Measurements from ENCODE around the gene VSX2. TPM values are rescaled to one million over a fixed set of nuclear protein-coding genes. Genes with fewer than 3 reads are reported as not detected.

Gene VSX2
- total RNA-seq, 3 donors from 2014 or later (not counting 1 experiment from before 2014, with no cell fraction given) = not detected

DNA sequence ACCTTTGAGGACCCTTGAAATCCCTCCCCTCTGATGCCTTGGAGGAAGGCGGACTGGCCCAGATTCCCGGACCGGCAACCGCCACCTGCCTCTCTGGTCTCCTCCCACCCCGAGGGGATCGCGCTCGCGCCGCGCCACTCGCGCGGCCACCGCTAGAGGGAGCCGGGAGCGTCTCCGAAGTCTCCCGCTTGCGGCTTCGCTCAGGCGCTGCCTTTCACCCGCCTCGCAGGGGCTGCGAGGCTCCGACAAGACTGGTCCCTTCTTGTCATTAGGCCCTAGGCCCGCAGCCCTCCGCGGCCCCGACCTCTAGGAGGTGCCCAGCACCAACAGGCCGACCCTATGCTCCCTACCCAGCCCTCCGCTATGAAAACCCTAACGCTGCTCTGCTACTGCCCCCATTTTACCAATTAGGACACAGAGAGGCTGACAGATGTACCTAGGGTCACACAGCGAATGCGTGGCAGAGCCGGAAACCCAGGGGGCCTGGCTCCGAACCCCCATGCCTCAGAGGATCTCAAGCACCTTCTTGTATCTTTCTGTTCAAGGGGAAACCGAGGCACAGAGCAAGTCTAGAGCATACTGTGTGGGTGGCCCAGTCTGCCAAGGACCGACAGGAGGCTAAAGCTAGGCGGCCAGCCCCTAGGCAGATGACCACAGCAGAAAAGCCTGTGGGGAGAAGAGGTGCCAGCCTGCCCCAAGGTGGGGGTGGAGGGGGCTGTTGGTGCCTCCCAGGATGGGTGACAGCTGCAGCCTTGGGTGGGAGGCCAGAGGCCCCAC is 21.4 kb upstream of the VSX2 start:
- 14% methylated on average over 40 of the region's 40 CpGs for WGBS (ENCODE audit: insufficient coverage)
- peak; percentile 81 for TF ChIP-seq CTCF (IDR thresholded peaks at IDR 0.05)

DNA sequence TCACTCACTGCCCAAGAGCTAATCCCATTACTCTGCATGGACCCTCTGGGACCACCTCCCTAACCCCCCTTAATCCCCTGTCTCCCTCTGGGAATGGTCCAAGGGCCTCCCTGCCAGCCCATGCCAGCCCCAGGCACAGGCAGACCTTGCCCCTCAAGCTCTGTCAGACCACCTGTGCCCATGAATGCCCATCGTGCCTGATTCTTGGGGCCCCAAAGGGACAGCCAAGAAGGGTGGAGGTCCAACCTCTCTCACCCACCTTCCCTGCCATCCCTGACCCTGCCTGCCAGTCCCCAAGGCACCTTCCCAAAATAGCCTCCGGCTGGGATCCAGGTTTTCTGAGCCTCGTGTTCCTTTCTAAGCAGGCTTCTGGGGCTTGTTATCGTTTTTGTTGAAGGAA is 20.8 kb upstream of the VSX2 start:
- 79% methylated on average over 4 of the region's 4 CpGs for WGBS (ENCODE audit: insufficient coverage)
- Histone ChIP-seq H3K4me3 (ENCODE audit: low read length) (no peak overlapping the region), H3K36me3 (ENCODE audit: control insufficient read depth, insufficient read depth, low read length) (no peaks in the 10 kb centered on the region), H3K9me3 (ENCODE audit: control insufficient read depth, insufficient read depth, low read length) (no peaks in the 10 kb centered on the region), H3K27ac (ENCODE audit: low read length) (no peak overlapping the region), H3K27me3 (ENCODE audit: control insufficient read depth, insufficient read depth, low read length) (peaks cover 7% of the 10 kb centered on the region), H3K4me1 (ENCODE audit: control insufficient read depth, insufficient read depth, low read length) (peaks cover 8% of the 10 kb centered on the region)
- TF ChIP-seq CTCF (IDR thresholded peaks at IDR 0.05) = no peak
- H3K9me3 Mint-ChIP-seq = no peaks in the 10 kb centered on the region
- H3K4me3 Mint-ChIP-seq = no peak overlapping the region
- intact Hi-C loops (cut with micrococcal nuclease) = loop anchor here (5.0 kb wide), 1 partner anchor 34 kb away; no protein-coding TSS in a partner anchor
- H3K27ac Mint-ChIP-seq = no peak overlapping the region
- peaks cover 15 to 16% of the 10 kb centered on the region in 2 donors for H3K27me3 Mint-ChIP-seq (ENCODE audit: low read depth in 2 of 2)
- ATAC-seq = no peak
- no peaks in the 10 kb centered on the region for H3K36me3 Mint-ChIP-seq
- DNase-seq = no peak
- H3K4me1 Mint-ChIP-seq = peaks cover 0 to 4% of the 10 kb centered on the region in 2 donors

More for the DNA sequence above, 21.4 kb upstream of the VSX2 start:
- intact Hi-C loops (cut with micrococcal nuclease) = loop anchor here (5.0 kb wide), 1 partner anchor 34 kb away; no protein-coding TSS in a partner anchor
- Histone ChIP-seq H3K27me3 (ENCODE audit: control insufficient read depth, insufficient read depth, low read length) (peaks cover 7% of the 10 kb centered on the region), H3K36me3 (ENCODE audit: control insufficient read depth, insufficient read depth, low read length) (no peaks in the 10 kb centered on the region), H3K9me3 (ENCODE audit: control insufficient read depth, insufficient read depth, low read length) (no peaks in the 10 kb centered on the region), H3K27ac (ENCODE audit: low read length) (no peak overlapping the region), H3K4me3 (ENCODE audit: low read length) (no peak overlapping the region), H3K4me1 (ENCODE audit: control insufficient read depth, insufficient read depth, low read length) (peaks cover 8% of the 10 kb centered on the region)
- Mint-ChIP-seq H3K4me3 (no peak overlapping the region), H3K36me3 (no peaks in the 10 kb centered on the region), H3K27me3 (ENCODE audit: low read depth in 2 of 2) (peaks cover 15 to 16% of the 10 kb centered on the region in 2 donors), H3K4me1 (peaks cover 0 to 4% of the 10 kb centered on the region in 2 donors), H3K9me3 (no peaks in the 10 kb centered on the region), H3K27ac (no peak overlapping the region)
- DNase-seq (peak; percentile 66 to 81), ATAC-seq (peak; percentile 83 to 98 (median 97))

DNA sequence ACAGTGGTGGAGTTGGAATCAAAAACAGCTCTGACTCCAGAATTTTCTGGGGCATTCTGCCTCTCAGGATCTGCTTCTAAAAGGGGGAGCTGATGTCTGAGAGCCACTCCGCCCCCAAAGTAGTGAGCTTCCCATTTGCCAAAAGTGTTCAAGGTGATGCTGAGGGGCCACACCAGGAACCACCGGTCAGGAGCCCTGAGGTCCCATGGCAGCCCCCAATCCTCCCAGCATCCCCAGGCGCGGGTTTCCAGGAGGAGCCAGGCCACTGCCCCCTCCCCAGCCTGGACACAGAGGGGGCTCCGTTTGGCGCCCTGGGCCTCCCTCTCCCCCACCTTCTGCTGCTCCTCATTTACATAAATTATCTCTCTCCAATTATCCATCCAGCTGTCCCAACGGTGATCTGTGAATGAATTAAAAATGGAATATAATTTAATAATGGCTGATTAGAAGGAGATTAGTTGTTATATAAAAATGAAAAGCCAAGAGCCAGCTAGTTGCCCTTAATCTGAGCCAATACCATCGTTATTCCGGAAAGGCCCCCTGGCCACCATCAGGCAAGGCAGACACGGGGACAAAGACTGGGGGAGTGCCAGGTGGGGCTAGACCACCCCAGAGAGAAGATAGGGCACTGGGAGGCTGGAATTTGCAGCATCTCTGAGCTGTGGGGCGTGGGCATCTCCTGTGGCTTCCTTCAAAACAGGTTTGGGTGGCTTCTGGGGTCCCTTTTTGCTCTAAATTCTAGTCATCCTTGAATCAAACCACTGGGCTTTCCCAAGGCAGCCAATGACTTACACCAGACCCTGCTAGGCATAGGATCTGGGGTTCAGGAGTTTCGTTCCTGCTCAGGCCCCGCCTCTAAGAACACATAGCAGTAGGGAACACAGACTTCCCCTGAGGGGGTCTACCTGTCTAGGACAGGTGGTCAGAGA is 19.7 kb upstream of the VSX2 start:
- intact Hi-C loops (cut with micrococcal nuclease) = loop anchor here (5.0 kb wide), 1 partner anchor 33 kb away; no protein-coding TSS in a partner anchor
- Mint-ChIP-seq H3K27me3 (ENCODE audit: low read depth in 2 of 2) (peaks cover 13 to 15% of the 10 kb centered on the region in 2 donors), H3K4me1 (peaks cover 0 to 4% of the 10 kb centered on the region in 2 donors), H3K4me3 (no peak overlapping the region), H3K36me3 (no peaks in the 10 kb centered on the region), H3K27ac (no peak overlapping the region), H3K9me3 (no peaks in the 10 kb centered on the region)
- Histone ChIP-seq H3K27me3 (ENCODE audit: control insufficient read depth, insufficient read depth, low read length) (peaks cover 7% of the 10 kb centered on the region), H3K4me1 (ENCODE audit: control insufficient read depth, insufficient read depth, low read length) (peaks cover 8% of the 10 kb centered on the region), H3K27ac (ENCODE audit: low read length) (no peak overlapping the region), H3K4me3 (ENCODE audit: low read length) (no peak overlapping the region), H3K9me3 (ENCODE audit: control insufficient read depth, insufficient read depth, low read length) (no peaks in the 10 kb centered on the region), H3K36me3 (ENCODE audit: control insufficient read depth, insufficient read depth, low read length) (no peaks in the 10 kb centered on the region)
- ATAC-seq (no peak), DNase-seq (no peak)
- TF ChIP-seq CTCF (IDR thresholded peaks at IDR 0.05) = no peak
- 84% methylated on average over 11 of the region's 13 CpGs for WGBS (ENCODE audit: insufficient coverage)

All from natural killer cell (primary cell).